Keratinocyte (primary cell): ENCODE results near the gene ABHD4.

Experiments used
- EZH2 ChIP-seq: IDR thresholded peaks from one replicate; pipeline ENCODE4 v1.6.1; 2012; ENCODE audit warnings: inconsistent platforms, mild to moderate bottlenecking, low read length, moderate library complexity
- TF ChIP-seq, protein P1 (sequence below), 3 experiments: IDR thresholded peaks in 1 of 3; conservative IDR thresholded peaks in 1 of 3; optimal IDR thresholded peaks in 1 of 3; 2 replicates in 2 of 3; 3 replicates in 1 of 3; pipeline versions ENCODE3 to v1.5.1; 2011; ENCODE audit warnings: low read length in 3 of 3, mild to moderate bottlenecking in 3 of 3, moderate library complexity in 2 of 3, control low read depth in 1 of 3, inconsistent platforms in 1 of 3; ENCODE audit not compliant: insufficient read depth in 2 of 3; ENCODE audit errors: extremely low read depth in 1 of 3

- TF ChIP-seq, protein P1, sequence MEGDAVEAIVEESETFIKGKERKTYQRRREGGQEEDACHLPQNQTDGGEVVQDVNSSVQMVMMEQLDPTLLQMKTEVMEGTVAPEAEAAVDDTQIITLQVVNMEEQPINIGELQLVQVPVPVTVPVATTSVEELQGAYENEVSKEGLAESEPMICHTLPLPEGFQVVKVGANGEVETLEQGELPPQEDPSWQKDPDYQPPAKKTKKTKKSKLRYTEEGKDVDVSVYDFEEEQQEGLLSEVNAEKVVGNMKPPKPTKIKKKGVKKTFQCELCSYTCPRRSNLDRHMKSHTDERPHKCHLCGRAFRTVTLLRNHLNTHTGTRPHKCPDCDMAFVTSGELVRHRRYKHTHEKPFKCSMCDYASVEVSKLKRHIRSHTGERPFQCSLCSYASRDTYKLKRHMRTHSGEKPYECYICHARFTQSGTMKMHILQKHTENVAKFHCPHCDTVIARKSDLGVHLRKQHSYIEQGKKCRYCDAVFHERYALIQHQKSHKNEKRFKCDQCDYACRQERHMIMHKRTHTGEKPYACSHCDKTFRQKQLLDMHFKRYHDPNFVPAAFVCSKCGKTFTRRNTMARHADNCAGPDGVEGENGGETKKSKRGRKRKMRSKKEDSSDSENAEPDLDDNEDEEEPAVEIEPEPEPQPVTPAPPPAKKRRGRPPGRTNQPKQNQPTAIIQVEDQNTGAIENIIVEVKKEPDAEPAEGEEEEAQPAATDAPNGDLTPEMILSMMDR (optimal IDR thresholded peaks at IDR 0.05 in 1 of 3, IDR thresholded peaks at IDR 0.05 in 1 of 3, conservative IDR thresholded peaks at IDR 0.05 in 1 of 3; ENCODE audit: extremely low read depth in 1 of 3, insufficient read depth in 2 of 3, low read length in 3 of 3) = no peak
- no peak for TF ChIP-seq EZH2
These were observed 42.1 kb downstream of the ABHD4 start for GRCh38 chr14:22640192-22640591.
